Ovary (tissue), 9 donors: ENCODE results near the gene EFL1. TPM values are rescaled to one million over a fixed set of nuclear protein-coding genes. Genes with fewer than 3 reads are reported as not detected.

Source experiments
- DNase-seq, 5 donors: peaks; one replicate each; pipeline ENCODE4 v3.0.0-alpha.2; 2019 to 2020
- H3K27ac ChIP-seq, 2 donors: fragments of 200-600 bp; one replicate each; pipeline versions ENCODE4 v1.5.1 to v1.8.0; 2019 to 2022
- H3K27me3 ChIP-seq: fragments of 200-600 bp; one replicate; pipeline ENCODE4 v1.8.0; 2022
- H3K36me3 ChIP-seq: fragments of 200-600 bp; sonication (generic); one replicate; pipeline ENCODE4 v1.5.1; 2019
- H3K4me1 ChIP-seq: one replicate; pipeline ENCODE4 v1.8.1; 2013; ENCODE audit warnings: mild to moderate bottlenecking, moderate library complexity; ENCODE audit not compliant: insufficient read depth
- H3K4me3 ChIP-seq: fragments of 200-600 bp; sonication (generic); one replicate; pipeline ENCODE4 v1.5.1; 2017
- H3K9me3 ChIP-seq, 2 donors: fragments of 200-600 bp in 1 of 2; sonication (generic) in 1 of 2; one replicate each; pipeline versions ENCODE4 v1.5.1 to v1.8.1; 2013 to 2019; ENCODE audit warnings: mild to moderate bottlenecking in 1 of 2, moderate library complexity in 1 of 2
- EP300 ChIP-seq: sonication (generic); formaldehyde crosslinking; IDR thresholded peaks from one replicate; pipeline ENCODE4 v1.6.1; 2017; ENCODE audit warnings: antibody characterized with exemption
- POLR2A ChIP-seq: fragments of 450-650 bp; IDR thresholded peaks from one replicate; pipeline ENCODE4 v1.6.1; 2017; ENCODE audit warnings: antibody characterized with exemption, mild to moderate bottlenecking, moderate library complexity
- WGBS, 3 donors: extraction: QIAGEN DNeasy Blood & Tissue Kit in 1 of 3; methylation state at CpG; one replicate each; pipeline versions ENCODE4 v1.1.5 to v1.1.7; 2013 to 2017; 5-methylcytosine and 5-hydroxymethylcytosine counted together
- intact Hi-C, 4 donors: fragments of 100-400 bp; cut with DNase I; formaldehyde crosslinking; loops; one replicate each; pipeline versions ENCODE4 v1.11.0 to v1.15.1; 2022 to 2023
- polyA plus RNA-seq, 2 donors: library from polyadenylated mRNA; stranded (reverse); fragments of 200-250 nt in 1 of 2; fragments of 350-450 nt in 1 of 2; fragmentation: Illumina TruSeq in 1 of 2; extraction: RNeasy Lipid Tissue Mini Kit (QIAGEN cat#74804) in 1 of 2; gene quantifications; one replicate each; pipeline ENCODE4 v1.2.3, GENCODE V29; 2013 to 2014
- total RNA-seq, 7 donors: library from RNA; depleted of rRNA in 2 of 7; stranded (reverse); fragments of >200 nt in 2 of 7; fragmentation: NEBNext Ultra II Directional in 3 of 7; extraction: Animal tissue kit (Norgen Biotek cat#: 25700) in 3 of 7; gene quantifications; one replicate each; pipeline versions ENCODE4 v1.1.0 to v1.2.4, GENCODE V29; 2016 to 2023
- TF ChIP-seq, protein P1 (sequence below), 3 donors: fragments of 450-650 bp in 2 of 3; fragments of 200-600 bp in 1 of 3; IDR thresholded peaks; one replicate each; pipeline versions ENCODE4 v1.5.1 to v1.8.0; 2016 to 2022; ENCODE audit warnings: antibody characterized with exemption in 3 of 3, mild to moderate bottlenecking in 1 of 3
- donor health status: DM: no; HTN: no; CAD: no; lungs with moderate emphysema.
- donor health status: DM: no; HTN: no; CAD: no.
- donor health status: Bipolar disorder and iron deficiency.
- donor health status: DM: yes; HTN: yes; CAD: no.
- donor health status: DM: no; HTN: no; CAD: no.
- donor health status: DM: yes; HTN: yes; CAD: no.

EFL1 gene
- total and polyA plus RNA-seq, 9 donors: 4.1 to 15.2 (median 8.9) TPM

DNA sequence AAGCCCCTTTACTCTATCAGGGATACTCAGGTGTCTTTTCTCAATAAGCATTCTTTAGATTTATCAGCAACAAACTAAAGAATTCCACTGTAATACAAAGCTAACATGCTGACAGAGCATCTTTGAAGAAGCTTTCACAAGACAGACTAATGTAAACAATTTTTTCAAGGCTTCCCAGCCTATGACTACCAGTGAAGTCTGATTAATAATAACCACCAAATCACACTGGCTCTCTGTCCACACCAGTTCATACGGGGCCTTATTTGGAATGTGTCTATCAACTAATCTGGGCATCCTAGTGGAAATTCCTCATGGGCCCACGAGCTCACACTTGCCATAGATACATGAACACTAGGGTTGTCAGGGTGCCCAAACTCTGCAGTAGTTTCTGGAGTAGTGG lies 84.5 kb downstream of the EFL1 start:
- Histone ChIP-seq H3K36me3 (no peaks in the 10 kb centered on the region), H3K27ac (no peak overlapping the region), H3K4me1 (peaks cover 6% of the 10 kb centered on the region), H3K9me3 (no peaks in the 10 kb centered on the region), H3K27me3 (no peaks in the 10 kb centered on the region), H3K4me3 (no peak overlapping the region)
- intact Hi-C loops: no loop called here
- no peak for DNase-seq
- TF ChIP-seq POLR2A (no peak), EP300 (no peak)
- TF ChIP-seq, protein P1, sequence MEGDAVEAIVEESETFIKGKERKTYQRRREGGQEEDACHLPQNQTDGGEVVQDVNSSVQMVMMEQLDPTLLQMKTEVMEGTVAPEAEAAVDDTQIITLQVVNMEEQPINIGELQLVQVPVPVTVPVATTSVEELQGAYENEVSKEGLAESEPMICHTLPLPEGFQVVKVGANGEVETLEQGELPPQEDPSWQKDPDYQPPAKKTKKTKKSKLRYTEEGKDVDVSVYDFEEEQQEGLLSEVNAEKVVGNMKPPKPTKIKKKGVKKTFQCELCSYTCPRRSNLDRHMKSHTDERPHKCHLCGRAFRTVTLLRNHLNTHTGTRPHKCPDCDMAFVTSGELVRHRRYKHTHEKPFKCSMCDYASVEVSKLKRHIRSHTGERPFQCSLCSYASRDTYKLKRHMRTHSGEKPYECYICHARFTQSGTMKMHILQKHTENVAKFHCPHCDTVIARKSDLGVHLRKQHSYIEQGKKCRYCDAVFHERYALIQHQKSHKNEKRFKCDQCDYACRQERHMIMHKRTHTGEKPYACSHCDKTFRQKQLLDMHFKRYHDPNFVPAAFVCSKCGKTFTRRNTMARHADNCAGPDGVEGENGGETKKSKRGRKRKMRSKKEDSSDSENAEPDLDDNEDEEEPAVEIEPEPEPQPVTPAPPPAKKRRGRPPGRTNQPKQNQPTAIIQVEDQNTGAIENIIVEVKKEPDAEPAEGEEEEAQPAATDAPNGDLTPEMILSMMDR (IDR thresholded peaks at IDR 0.05): no peak
- WGBS, 3 donors: 34 to 41% (median 39%) methylated on average over 2 of the region's 2 CpGs

DNA sequence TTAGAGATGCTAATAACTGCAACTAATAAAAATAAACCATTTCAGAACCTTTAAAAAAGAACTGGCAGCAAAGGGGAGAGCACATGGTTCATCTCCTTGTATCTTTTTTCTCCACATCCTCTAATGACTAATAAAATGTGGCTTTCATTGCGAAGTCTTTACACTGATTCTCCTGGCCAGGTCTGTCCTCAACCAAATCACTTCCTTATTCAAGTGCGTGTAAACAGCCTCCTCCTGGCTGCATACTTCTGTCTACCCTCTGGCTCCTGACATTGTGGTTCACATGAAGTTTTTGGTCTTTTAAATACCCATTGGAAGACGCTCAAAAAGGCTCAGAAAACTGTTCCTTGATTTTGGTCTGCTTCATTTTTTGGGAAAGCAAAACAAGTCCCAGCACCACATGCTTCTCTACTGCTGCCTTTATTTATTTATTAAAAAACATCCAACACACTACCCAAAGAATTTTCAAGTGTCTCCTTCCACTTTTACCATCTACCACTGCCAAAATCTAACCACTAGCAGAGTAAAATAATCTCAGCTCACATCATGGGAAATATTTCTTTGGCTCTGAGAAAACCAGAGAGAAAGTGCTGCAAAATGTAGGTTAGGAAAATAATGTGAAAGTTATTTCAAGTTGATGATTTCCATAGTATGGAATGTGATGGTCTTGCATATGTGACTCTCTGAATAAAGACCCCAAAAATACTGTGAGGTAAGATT lies 85.1 kb downstream of the EFL1 start:
- H3K27ac ChIP-seq: no peak overlapping the region
- no peaks in the 10 kb centered on the region for H3K27me3 ChIP-seq
- TF ChIP-seq POLR2A (no peak), EP300 (no peak)
- TF ChIP-seq, protein P1 (IDR thresholded peaks at IDR 0.05): no peak
- intact Hi-C loops: no loop called here
- peaks cover 4% of the 10 kb centered on the region for H3K4me1 ChIP-seq
- no peak for DNase-seq
- no peaks in the 10 kb centered on the region for H3K9me3 ChIP-seq
- H3K4me3 ChIP-seq: no peak overlapping the region
- 22 to 54% (median 25%) methylated on average over 3 of the region's 3 CpGs for WGBS, 3 donors
- no peaks in the 10 kb centered on the region for H3K36me3 ChIP-seq

DNA sequence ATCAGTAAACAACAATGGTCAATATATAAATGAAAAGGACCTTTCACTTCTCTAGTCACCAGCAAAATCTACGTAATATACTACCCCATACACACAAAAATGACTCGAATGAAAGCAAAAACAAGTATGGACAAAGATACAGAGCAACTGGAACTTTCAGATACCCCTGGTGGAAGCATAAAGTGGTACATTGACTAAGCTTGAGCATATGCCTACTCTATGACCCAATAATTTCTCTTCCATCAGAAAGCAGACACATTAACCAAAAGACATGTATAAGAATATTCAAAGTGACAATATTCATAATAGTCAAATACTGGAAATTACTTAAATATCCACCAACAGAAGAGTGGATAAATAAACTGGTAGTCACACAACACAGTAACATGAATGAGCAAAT lies 86.0 kb downstream of the EFL1 start:
- Histone ChIP-seq H3K4me1 (peaks cover 4% of the 10 kb centered on the region), H3K27me3 (no peaks in the 10 kb centered on the region), H3K9me3 (no peaks in the 10 kb centered on the region), H3K4me3 (no peak overlapping the region), H3K36me3 (no peaks in the 10 kb centered on the region), H3K27ac (no peak overlapping the region)
- intact Hi-C loops: no loop called here
- 93 to 98% (median 96%) methylated on average over 2 of the region's 2 CpGs for WGBS, 3 donors
- no peak for DNase-seq
- TF ChIP-seq, protein P1 (IDR thresholded peaks at IDR 0.05): no peak
- TF ChIP-seq POLR2A (no peak), EP300 (no peak)

DNA sequence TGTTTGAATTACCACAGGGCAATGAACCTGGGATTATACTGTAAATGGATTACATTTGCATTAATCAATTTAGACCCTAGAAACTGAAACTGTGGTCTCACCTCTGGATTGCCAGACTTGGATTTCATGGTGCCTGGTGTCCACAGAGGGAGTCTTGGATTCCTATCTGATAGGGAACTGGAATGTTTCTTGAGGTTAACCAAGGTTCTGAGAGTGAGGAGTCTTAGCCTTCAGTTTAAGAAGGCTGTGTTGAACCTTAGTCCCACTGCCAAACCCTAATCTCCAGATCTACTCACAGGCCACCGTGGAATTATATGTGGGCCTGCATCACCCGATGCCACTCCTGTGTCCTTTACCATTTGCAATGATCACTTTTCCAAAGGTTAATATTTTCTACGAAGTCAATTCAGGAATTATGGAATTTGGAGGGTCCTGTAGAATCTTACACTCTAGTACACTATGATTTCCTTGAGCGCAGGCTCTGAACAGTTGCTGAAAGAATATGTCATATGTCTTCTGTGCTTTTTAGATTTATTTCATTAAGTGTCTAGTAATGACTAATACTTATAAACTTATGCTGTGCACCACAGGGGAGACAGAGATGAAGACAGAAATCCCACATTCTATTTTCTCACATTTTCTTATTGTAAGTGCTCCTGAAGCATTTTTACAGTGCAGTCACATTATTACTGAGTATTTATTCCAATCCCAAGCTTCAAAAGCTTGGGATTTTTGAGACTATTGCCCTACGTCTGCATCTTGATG lies 87.9 kb downstream of the EFL1 start:
- peaks cover 4% of the 10 kb centered on the region for H3K4me1 ChIP-seq
- no peaks in the 10 kb centered on the region for H3K36me3 ChIP-seq
- H3K4me3 ChIP-seq: no peak overlapping the region
- no peak overlapping the region for H3K27ac ChIP-seq
- DNase-seq: no peak
- intact Hi-C loops: no loop called here
- TF ChIP-seq, protein P1 (IDR thresholded peaks at IDR 0.05): no peak
- no peak for TF ChIP-seq POLR2A
- no peak for TF ChIP-seq EP300
- 90 to 94% (median 92%) methylated on average over 5 of the region's 5 CpGs for WGBS, 3 donors
- no peaks in the 10 kb centered on the region for H3K9me3 ChIP-seq
- H3K27me3 ChIP-seq: no peaks in the 10 kb centered on the region
